DOHH2 (cell line): Measurements from ENCODE around the gene MTG1.

ENCODE experiments used
- H3F3A ChIP-seq: fragments of 200-600 bp; sonication (generic), shearing (Covaris generic); 2 replicates; pipeline ENCODE4 v1.6.0; 2016; ENCODE audit warnings: antibody characterized with exemption, mild to moderate bottlenecking; ENCODE audit not compliant: control insufficient read depth, insufficient read depth
- H3K27ac ChIP-seq: fragments of 200-600 bp; sonication (generic); 2 replicates; pipeline ENCODE4 v1.5.1; 2014; ENCODE audit warnings: low read depth, mild to moderate bottlenecking, low read length, moderate library complexity
- H3K27me3 ChIP-seq: fragments of 200-600 bp; sonication (generic); 2 replicates; pipeline ENCODE4 v1.6.1; 2014; ENCODE audit warnings: mild to moderate bottlenecking, low read length, mixed read lengths; ENCODE audit not compliant: control insufficient read depth
- H3K36me3 ChIP-seq: fragments of 200-600 bp; sonication (generic); 2 replicates; pipeline ENCODE4 v1.6.1; 2014; ENCODE audit warnings: mild to moderate bottlenecking, low read length, moderate library complexity, mixed read lengths; ENCODE audit not compliant: control insufficient read depth
- H3K4me1 ChIP-seq: fragments of 200-600 bp; sonication (generic); 2 replicates; pipeline ENCODE4 v1.6.1; 2014; ENCODE audit warnings: mild to moderate bottlenecking, low read length, mixed read lengths; ENCODE audit not compliant: control insufficient read depth
- H3K4me2 ChIP-seq: fragments of 200-600 bp; sonication (generic); 2 replicates; pipeline ENCODE4 v1.6.0; 2014; ENCODE audit warnings: mild to moderate bottlenecking, low read length, moderate library complexity
- H3K4me3 ChIP-seq: fragments of 200-600 bp; sonication (generic); 2 replicates; pipeline ENCODE4 v1.5.1; 2014; ENCODE audit warnings: mild to moderate bottlenecking, low read length, mixed read lengths
- H3K79me2 ChIP-seq: fragments of 200-600 bp; sonication (generic); 2 replicates; pipeline ENCODE4 v1.6.1; 2014; ENCODE audit warnings: mild to moderate bottlenecking, low read length, mixed read lengths; ENCODE audit not compliant: control insufficient read depth
- H3K9me2 ChIP-seq: fragments of 200-600 bp; sonication (generic); replicated peaks from 2 replicates; pipeline ENCODE4 v1.6.1; 2014; ENCODE audit warnings: mild to moderate bottlenecking, low read length, mixed read lengths; ENCODE audit not compliant: control insufficient read depth
- H3K9me3 ChIP-seq: fragments of 200-600 bp; sonication (generic); 2 replicates; pipeline ENCODE4 v1.6.1; 2014; ENCODE audit warnings: antibody characterized with exemption, low read length, mixed read lengths; ENCODE audit not compliant: control insufficient read depth, insufficient read depth
- H4K20me1 ChIP-seq: fragments of 200-600 bp; sonication (generic); 2 replicates; pipeline ENCODE4 v1.6.0; 2014; ENCODE audit warnings: low read depth, mild to moderate bottlenecking, antibody characterized with exemption, low read length, moderate library complexity; ENCODE audit not compliant: control insufficient read depth, insufficient read depth
- CTCF ChIP-seq: fragments of 200-600 bp; sonication (generic); IDR thresholded peaks from one replicate; pipeline ENCODE4 v1.5.1; 2014; ENCODE audit warnings: antibody characterized with exemption, mild to moderate bottlenecking, low read depth, low read length; ENCODE audit not compliant: poor library complexity, severe bottlenecking
- EZH2phosphoT487 ChIP-seq: fragments of 200-600 bp; sonication (generic); IDR thresholded peaks from 2 replicates; pipeline ENCODE4 v1.6.1; 2017; ENCODE audit warnings: borderline replicate concordance, mild to moderate bottlenecking, antibody characterized with exemption, low read length, moderate library complexity, mixed read lengths

The MTG1 gene

GRCh38 chr10:133388236-133388972 is 5.6 kb upstream of the MTG1 start:
- TF ChIP-seq EZH2phosphoT487 (no peak), CTCF (no peak)
- H3K27ac ChIP-seq = peak overlapping the region; percentile 97

GRCh38 chr10:133388973-133389818 is 4.8 kb upstream of the MTG1 start:
- peak overlapping the region; percentile 97 for H3K27ac ChIP-seq
- no peaks in the 10 kb centered on the region for H3K27me3 ChIP-seq
- peaks cover 56% of the 10 kb centered on the region for H3K4me1 ChIP-seq
- H3K36me3 ChIP-seq = peaks cover 21% of the 10 kb centered on the region
- H3K4me3 ChIP-seq = peak overlapping the region; percentile 83
- H3K9me2 ChIP-seq = no peaks in the 10 kb centered on the region
- TF ChIP-seq CTCF (peak; percentile 38), EZH2phosphoT487 (no peak)
- peak overlapping the region; percentile 84 for H3K4me2 ChIP-seq
- H3K79me2 ChIP-seq = peaks cover 8% of the 10 kb centered on the region
- no peaks in the 10 kb centered on the region for H4K20me1 ChIP-seq
- H3K9me3 ChIP-seq = no peaks in the 10 kb centered on the region
- H3F3A ChIP-seq = peaks cover 17% of the 10 kb centered on the region

More at GRCh38 chr10:133388236-133388972, 5.6 kb upstream of the MTG1 start:
- H3K4me3 ChIP-seq = peak overlapping the region; percentile 83
- H3K9me2 ChIP-seq = no peaks in the 10 kb centered on the region
- H3K4me2 ChIP-seq = peak overlapping the region; percentile 84
- no peaks in the 10 kb centered on the region for H3K27me3 ChIP-seq
- H3K9me3 ChIP-seq = no peaks in the 10 kb centered on the region
- H4K20me1 ChIP-seq = no peaks in the 10 kb centered on the region
- H3K36me3 ChIP-seq = peaks cover 21% of the 10 kb centered on the region
- H3F3A ChIP-seq = peaks cover 17% of the 10 kb centered on the region
- peaks cover 6% of the 10 kb centered on the region for H3K79me2 ChIP-seq
- H3K4me1 ChIP-seq = peaks cover 54% of the 10 kb centered on the region

DNA sequence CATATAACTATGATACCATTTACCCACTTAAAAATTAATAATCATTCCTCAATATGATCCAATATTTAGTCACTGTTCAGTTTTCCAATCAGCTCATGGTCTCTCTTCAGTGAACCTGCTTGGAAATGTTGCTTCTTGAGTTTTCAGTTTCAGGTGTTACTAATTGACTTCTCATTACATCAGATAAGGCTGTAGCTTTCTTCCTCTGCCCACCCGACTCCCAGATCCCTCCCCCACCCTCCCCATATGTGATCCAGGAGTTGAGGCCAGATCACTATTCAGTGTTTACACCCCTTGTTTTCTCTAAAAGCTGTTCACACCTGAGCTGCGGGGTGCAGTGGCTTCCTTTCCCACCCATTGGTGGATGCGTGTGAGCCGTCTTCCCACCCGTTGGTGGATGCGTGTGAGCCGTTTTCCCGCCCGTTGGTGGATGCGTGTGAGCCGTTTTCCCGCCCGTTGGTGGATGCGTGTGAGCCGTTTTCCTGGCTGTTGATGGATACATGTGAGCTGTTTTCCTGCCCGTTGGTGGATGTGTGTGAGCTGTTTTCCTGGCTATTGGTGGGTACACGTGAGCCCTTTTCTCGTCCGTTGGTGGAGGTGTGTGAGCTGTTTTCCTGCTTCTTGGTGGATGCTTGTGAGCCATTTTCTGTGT is 3.2 kb upstream of the MTG1 start:
- peaks cover 32% of the 10 kb centered on the region for H3K36me3 ChIP-seq
- peaks cover 23% of the 10 kb centered on the region for H3K79me2 ChIP-seq
- peak overlapping the region; percentile 84 for H3K4me2 ChIP-seq
- no peak for TF ChIP-seq EZH2phosphoT487
- TF ChIP-seq CTCF = no peak
- H3K27ac ChIP-seq = peak overlapping the region; percentile 97
- peaks cover 5% of the 10 kb centered on the region; the same call in 1 of the 2 replicates for H4K20me1 ChIP-seq
- H3K27me3 ChIP-seq = no peaks in the 10 kb centered on the region
- H3K9me3 ChIP-seq = no peaks in the 10 kb centered on the region
- H3K4me1 ChIP-seq = peaks cover 65% of the 10 kb centered on the region
- no peaks in the 10 kb centered on the region for H3K9me2 ChIP-seq
- H3F3A ChIP-seq = peaks cover 17% of the 10 kb centered on the region
- H3K4me3 ChIP-seq = peak overlapping the region; percentile 83
